HepG2 (cell line): Measurements from ENCODE around the gene TNFAIP8L1. TPM values are rescaled to one million over a fixed set of nuclear protein-coding genes. Genes with fewer than 3 reads are reported as not detected.
A peak's percentile ranks its signal among the peaks of the same experiment; 100 is the strongest.

ENCODE experiments used
- DNMT3B ChIP-seq: conservative IDR thresholded peaks from 2 replicates; pipeline ENCODE4 v1.6.1; 2016; ENCODE audit warnings: missing biosample characterization, control low read depth
- HCFC1 ChIP-seq: fragments of 150-350 bp; IDR thresholded peaks from 2 replicates; pipeline ENCODE4 v1.6.1; 2014; ENCODE audit warnings: low read depth, low read length
- HES4 ChIP-seq: sonication (generic); formaldehyde crosslinking; IDR thresholded peaks from 2 replicates; pipeline ENCODE4 v1.9.0; 2021; ENCODE audit warnings: mild to moderate bottlenecking, missing genetic modification reagents, borderline replicate concordance
- HOXA7 ChIP-seq: sonication (generic); formaldehyde crosslinking; IDR thresholded peaks from 2 replicates; pipeline ENCODE4 v1.8.1; 2022; ENCODE audit warnings: mild to moderate bottlenecking, missing genetic modification reagents, moderate library complexity
- KLF12 ChIP-seq: sonication (generic); formaldehyde crosslinking; IDR thresholded peaks from 2 replicates; pipeline ENCODE4 v1.4.0; 2020; ENCODE audit warnings: missing genetic modification reagents, borderline replicate concordance
- MTF2 ChIP-seq: sonication (generic); formaldehyde crosslinking; IDR thresholded peaks from 2 replicates; pipeline ENCODE4 v1.5.0; 2020; ENCODE audit warnings: missing genetic modification reagents, borderline replicate concordance
- MXD3 ChIP-seq: IDR thresholded peaks from 2 replicates; pipeline ENCODE4 v1.6.1; 2016; ENCODE audit warnings: mild to moderate bottlenecking, missing biosample characterization, missing genetic modification reagents
- NFE2L1 ChIP-seq: sonication (generic); formaldehyde crosslinking; IDR thresholded peaks from 2 replicates; pipeline ENCODE4 v1.4.0; 2020; ENCODE audit warnings: missing genetic modification reagents, mild to moderate bottlenecking, borderline replicate concordance
- PCBP2 ChIP-seq: fragments of 200-400 bp; formaldehyde crosslinking; optimal IDR thresholded peaks from 2 replicates; pipeline ENCODE3; 2018; ENCODE audit warnings: low read length, low read depth; ENCODE audit not compliant: poor library complexity, severe bottlenecking
- POLR2A ChIP-seq, 2 experiments: IDR thresholded peaks; 2 replicates each; pipeline ENCODE4 v1.6.1; 2011; ENCODE audit warnings: low read depth in 2 of 2, low read length in 2 of 2, mild to moderate bottlenecking in 1 of 2, moderate library complexity in 1 of 2; ENCODE audit not compliant: insufficient read depth in 1 of 2
- POLR2G ChIP-seq: fragments of 200-400 bp; formaldehyde crosslinking; IDR thresholded peaks from 2 replicates; pipeline ENCODE4 v1.6.1; 2018; ENCODE audit warnings: mild to moderate bottlenecking, low read depth, low read length, moderate library complexity
- RELA ChIP-seq: sonication (generic); formaldehyde crosslinking; IDR thresholded peaks from 2 replicates; pipeline ENCODE4 v1.4.0; 2020; ENCODE audit warnings: missing genetic modification reagents
- RFX1 ChIP-seq: fragments of 450-650 bp; IDR thresholded peaks from 2 replicates; pipeline ENCODE4 v1.6.1; 2017
- TEAD3 ChIP-seq: optimal IDR thresholded peaks from 2 replicates; pipeline ENCODE3; 2016; ENCODE audit warnings: borderline replicate concordance
- TFDP1 ChIP-seq: IDR thresholded peaks from 2 replicates; pipeline ENCODE4 v1.6.1; 2016; ENCODE audit warnings: missing compliant biosample characterization, missing genetic modification reagents, borderline replicate concordance
- ZFX ChIP-seq: sonication (generic); formaldehyde crosslinking; IDR thresholded peaks from 2 replicates; pipeline ENCODE4 v1.4.0; 2020; ENCODE audit warnings: mild to moderate bottlenecking, low read depth, missing genetic modification reagents, moderate library complexity
- ZNF263 ChIP-seq: sonication (generic); formaldehyde crosslinking; IDR thresholded peaks from 2 replicates; pipeline ENCODE4 v1.4.0; 2020; ENCODE audit warnings: missing genetic modification reagents
- ZNF430 ChIP-seq: sonication (generic); formaldehyde crosslinking; IDR thresholded peaks from 2 replicates; pipeline ENCODE4 v1.9.0; 2021; ENCODE audit warnings: mild to moderate bottlenecking, missing genetic modification reagents
- ZNF550 ChIP-seq: sonication (generic); formaldehyde crosslinking; IDR thresholded peaks from 2 replicates; pipeline ENCODE4 v1.4.0; 2020; ENCODE audit warnings: mild to moderate bottlenecking, missing genetic modification reagents, borderline replicate concordance
- ZNF678 ChIP-seq: sonication (generic); formaldehyde crosslinking; IDR thresholded peaks from 2 replicates; pipeline ENCODE4 v1.4.0; 2020; ENCODE audit warnings: mild to moderate bottlenecking, missing genetic modification reagents
- ZNF720 ChIP-seq: sonication (generic); formaldehyde crosslinking; IDR thresholded peaks from 2 replicates; pipeline ENCODE4 v1.4.0; 2020; ENCODE audit warnings: missing genetic modification reagents
- ZNF788 ChIP-seq: sonication (generic); formaldehyde crosslinking; IDR thresholded peaks from 2 replicates; pipeline ENCODE4 v1.5.0; 2020; ENCODE audit warnings: mild to moderate bottlenecking, missing genetic modification reagents, borderline replicate concordance
- ZNF878 ChIP-seq: sonication (generic); formaldehyde crosslinking; IDR thresholded peaks from 2 replicates; pipeline ENCODE4 v1.8.1; 2023; ENCODE audit warnings: mild to moderate bottlenecking, missing genetic modification reagents, moderate library complexity
- ZNF883 ChIP-seq: sonication (generic); formaldehyde crosslinking; IDR thresholded peaks from 2 replicates; pipeline ENCODE4 v1.5.1; 2020; ENCODE audit warnings: mild to moderate bottlenecking, missing genetic modification reagents; ENCODE audit errors: not compliant biosample characterization
- ZSCAN30 ChIP-seq: sonication (generic); formaldehyde crosslinking; IDR thresholded peaks from 2 replicates; pipeline ENCODE4 v1.5.0; 2020; ENCODE audit warnings: mild to moderate bottlenecking, missing genetic modification reagents
- ZSCAN9 ChIP-seq: IDR thresholded peaks from 2 replicates; pipeline ENCODE4 v1.6.1; 2016; ENCODE audit warnings: borderline replicate concordance
- polyA plus RNA-seq, 8 experiments: library from polyadenylated mRNA; depleted of rRNA in 3 of 8; stranded (reverse) in 7 of 8; unstranded in 1 of 8; fragments of >200 nt; fragmentation: Illumina TruSeq in 4 of 8; extraction: Trizol in 4 of 8; gene quantifications; 2 replicates each; pipeline versions ENCODE4 v1.2.1 to v1.2.3, GENCODE V29; 2011 to 2016; ENCODE audit warnings: low read depth in 4 of 8, missing spikeins in 1 of 8, mixed read lengths in 1 of 8; ENCODE audit not compliant: insufficient read depth in 1 of 8
- total RNA-seq, 5 experiments: library from RNA; depleted of rRNA; stranded (reverse); fragments of >200 nt; fragmentation: Illumina TruSeq; extraction: Trizol; gene quantifications; 2 replicates each; pipeline ENCODE4 v1.2.3, GENCODE V29; 2016; ENCODE audit warnings: low read depth in 1 of 5
- TF ChIP-seq, protein P1 (sequence below): sonication (generic); formaldehyde crosslinking; IDR thresholded peaks from 2 replicates; pipeline ENCODE4 v1.4.0; 2020; ENCODE audit warnings: low read depth, mild to moderate bottlenecking, missing genetic modification reagents
- TF ChIP-seq, protein P2 (sequence below): IDR thresholded peaks from 2 replicates; pipeline ENCODE4 v1.6.1; 2016; ENCODE audit warnings: low read depth, control low read depth

Gene TNFAIP8L1
- total and polyA plus RNA-seq, 2 of the 13 experiments (the other 11 are each of a cell fraction or from before 2014, with no cell fraction given) = 13.4 to 21.4 TPM

DNA sequence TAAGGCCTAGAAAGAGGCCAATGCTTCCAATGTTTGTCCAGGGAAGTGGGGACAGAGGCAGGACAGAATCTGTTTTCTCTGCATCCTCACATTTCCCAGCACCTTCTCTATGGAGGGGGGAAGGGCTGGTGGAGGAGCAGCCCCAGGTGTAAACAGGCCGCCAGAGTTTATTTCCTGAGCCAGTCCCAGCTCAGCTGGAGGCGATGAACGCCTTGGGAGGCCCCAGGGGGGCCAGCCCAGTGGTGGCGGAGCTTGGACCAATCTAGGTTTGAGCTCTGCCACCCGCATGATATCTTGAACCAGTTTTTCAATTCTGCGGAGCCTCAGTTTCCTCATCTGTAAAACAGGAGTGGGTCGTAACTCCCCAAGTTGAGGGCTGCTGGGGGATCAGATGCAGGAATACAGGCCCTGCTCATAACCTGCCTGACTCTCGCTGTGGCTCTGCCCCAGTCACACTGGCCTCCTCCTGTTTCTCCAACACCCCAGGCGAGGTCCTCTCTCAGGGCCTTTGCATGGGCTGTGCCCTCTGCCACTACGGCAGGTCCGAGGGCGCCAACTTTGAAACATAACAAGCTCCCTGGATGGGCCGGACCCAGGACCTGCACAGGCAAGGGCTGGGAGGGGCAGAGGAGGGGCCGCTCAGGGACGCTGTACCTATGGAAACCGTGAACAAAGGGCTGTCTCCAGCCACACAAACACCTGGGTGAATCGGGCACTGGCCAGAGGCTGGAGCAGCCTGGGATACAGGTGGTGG is 1.1 kb downstream of the TNFAIP8L1 start (continued):
- TF ChIP-seq, protein P1, sequence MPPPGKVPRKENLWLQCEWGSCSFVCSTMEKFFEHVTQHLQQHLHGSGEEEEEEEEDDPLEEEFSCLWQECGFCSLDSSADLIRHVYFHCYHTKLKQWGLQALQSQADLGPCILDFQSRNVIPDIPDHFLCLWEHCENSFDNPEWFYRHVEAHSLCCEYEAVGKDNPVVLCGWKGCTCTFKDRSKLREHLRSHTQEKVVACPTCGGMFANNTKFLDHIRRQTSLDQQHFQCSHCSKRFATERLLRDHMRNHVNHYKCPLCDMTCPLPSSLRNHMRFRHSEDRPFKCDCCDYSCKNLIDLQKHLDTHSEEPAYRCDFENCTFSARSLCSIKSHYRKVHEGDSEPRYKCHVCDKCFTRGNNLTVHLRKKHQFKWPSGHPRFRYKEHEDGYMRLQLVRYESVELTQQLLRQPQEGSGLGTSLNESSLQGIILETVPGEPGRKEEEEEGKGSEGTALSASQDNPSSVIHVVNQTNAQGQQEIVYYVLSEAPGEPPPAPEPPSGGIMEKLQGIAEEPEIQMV (CRISPR knock-in tag) = no peak
- TF ChIP-seq KLF12 (CRISPR knock-in tag) = no peak
- TF ChIP-seq ZNF720 (CRISPR knock-in tag) = no peak
- no peak for TF ChIP-seq RELA (CRISPR knock-in tag)
- TF ChIP-seq TEAD3 (CRISPR knock-in tag) = no peak
- TF ChIP-seq ZSCAN9 (CRISPR knock-in tag) = no peak
- no peak for TF ChIP-seq ZNF678
- TF ChIP-seq POLR2G = no peak
- TF ChIP-seq ZNF788 (CRISPR knock-in tag) = no peak; the same call in 1 of the 2 replicates
- no peak for TF ChIP-seq ZNF550
- no peak for TF ChIP-seq HOXA7 (CRISPR knock-in tag)
- TF ChIP-seq MXD3 (CRISPR knock-in tag) = 0 out of 2 replicates have a peak, but pooled peaks have one; percentile 29
- no peak for TF ChIP-seq ZNF878 (CRISPR knock-in tag)
- TF ChIP-seq POLR2A (IDR thresholded peaks at IDR 0.05; ENCODE audit: insufficient read depth in 1 of 2, low read depth in 2 of 2, low read length in 2 of 2) = 0 out of 4 replicates have a peak, but pooled peaks of 1 of the 2 experiments have one; percentile 10
- TF ChIP-seq, protein P2, sequence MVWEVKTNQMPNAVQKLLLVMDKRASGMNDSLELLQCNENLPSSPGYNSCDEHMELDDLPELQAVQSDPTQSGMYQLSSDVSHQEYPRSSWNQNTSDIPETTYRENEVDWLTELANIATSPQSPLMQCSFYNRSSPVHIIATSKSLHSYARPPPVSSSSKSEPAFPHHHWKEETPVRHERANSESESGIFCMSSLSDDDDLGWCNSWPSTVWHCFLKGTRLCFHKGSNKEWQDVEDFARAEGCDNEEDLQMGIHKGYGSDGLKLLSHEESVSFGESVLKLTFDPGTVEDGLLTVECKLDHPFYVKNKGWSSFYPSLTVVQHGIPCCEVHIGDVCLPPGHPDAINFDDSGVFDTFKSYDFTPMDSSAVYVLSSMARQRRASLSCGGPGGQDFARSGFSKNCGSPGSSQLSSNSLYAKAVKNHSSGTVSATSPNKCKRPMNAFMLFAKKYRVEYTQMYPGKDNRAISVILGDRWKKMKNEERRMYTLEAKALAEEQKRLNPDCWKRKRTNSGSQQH (CRISPR knock-in tag) = peak; percentile 60; the same call in 1 of the 2 replicates
- peak; percentile 50; the same call in 1 of the 2 replicates for TF ChIP-seq RFX1
- no peak for TF ChIP-seq ZNF430 (CRISPR knock-in tag)
- TF ChIP-seq MTF2 (CRISPR knock-in tag) = no peak
- TF ChIP-seq ZSCAN30 (CRISPR knock-in tag) = 0 out of 2 replicates have a peak, but pooled peaks have one; percentile 41
- TF ChIP-seq NFE2L1 (CRISPR knock-in tag) = no peak
- no peak for TF ChIP-seq HES4 (CRISPR knock-in tag)
- peak; percentile 33; the same call in 1 of the 2 replicates for TF ChIP-seq ZFX (CRISPR knock-in tag)
- TF ChIP-seq ZNF883 (CRISPR knock-in tag) = no peak
- no peak for TF ChIP-seq HCFC1
- no peak for TF ChIP-seq DNMT3B (CRISPR knock-in tag)
- no peak for TF ChIP-seq ZNF263 (CRISPR knock-in tag)
- peak; percentile 77; the same call in 1 of the 2 replicates for TF ChIP-seq TFDP1 (CRISPR knock-in tag)
- TF ChIP-seq PCBP2 = no peak
